DOHH2 (cell line): ENCODE results near the gene SERHL2.
"Not testable (repeated sequence)": the region's sequence is repeated elsewhere in the genome, so short reads cannot be mapped to it uniquely, and the experiment has no call there.

ENCODE experiments used
- H3F3A ChIP-seq: fragments of 200-600 bp; sonication (generic), shearing (Covaris generic); 2 replicates; pipeline ENCODE4 v1.6.0; 2016; ENCODE audit warnings: antibody characterized with exemption, mild to moderate bottlenecking; ENCODE audit not compliant: control insufficient read depth, insufficient read depth
- H3K27ac ChIP-seq: fragments of 200-600 bp; sonication (generic); 2 replicates; pipeline ENCODE4 v1.5.1; 2014; ENCODE audit warnings: low read depth, mild to moderate bottlenecking, low read length, moderate library complexity
- H3K27me3 ChIP-seq: fragments of 200-600 bp; sonication (generic); 2 replicates; pipeline ENCODE4 v1.6.1; 2014; ENCODE audit warnings: mild to moderate bottlenecking, low read length, mixed read lengths; ENCODE audit not compliant: control insufficient read depth
- H3K36me3 ChIP-seq: fragments of 200-600 bp; sonication (generic); 2 replicates; pipeline ENCODE4 v1.6.1; 2014; ENCODE audit warnings: mild to moderate bottlenecking, low read length, moderate library complexity, mixed read lengths; ENCODE audit not compliant: control insufficient read depth
- H3K4me1 ChIP-seq: fragments of 200-600 bp; sonication (generic); 2 replicates; pipeline ENCODE4 v1.6.1; 2014; ENCODE audit warnings: mild to moderate bottlenecking, low read length, mixed read lengths; ENCODE audit not compliant: control insufficient read depth
- H3K4me2 ChIP-seq: fragments of 200-600 bp; sonication (generic); 2 replicates; pipeline ENCODE4 v1.6.0; 2014; ENCODE audit warnings: mild to moderate bottlenecking, low read length, moderate library complexity
- H3K4me3 ChIP-seq: fragments of 200-600 bp; sonication (generic); 2 replicates; pipeline ENCODE4 v1.5.1; 2014; ENCODE audit warnings: mild to moderate bottlenecking, low read length, mixed read lengths
- H3K79me2 ChIP-seq: fragments of 200-600 bp; sonication (generic); 2 replicates; pipeline ENCODE4 v1.6.1; 2014; ENCODE audit warnings: mild to moderate bottlenecking, low read length, mixed read lengths; ENCODE audit not compliant: control insufficient read depth
- H3K9me2 ChIP-seq: fragments of 200-600 bp; sonication (generic); replicated peaks from 2 replicates; pipeline ENCODE4 v1.6.1; 2014; ENCODE audit warnings: mild to moderate bottlenecking, low read length, mixed read lengths; ENCODE audit not compliant: control insufficient read depth
- H3K9me3 ChIP-seq: fragments of 200-600 bp; sonication (generic); 2 replicates; pipeline ENCODE4 v1.6.1; 2014; ENCODE audit warnings: antibody characterized with exemption, low read length, mixed read lengths; ENCODE audit not compliant: control insufficient read depth, insufficient read depth
- H4K20me1 ChIP-seq: fragments of 200-600 bp; sonication (generic); 2 replicates; pipeline ENCODE4 v1.6.0; 2014; ENCODE audit warnings: low read depth, mild to moderate bottlenecking, antibody characterized with exemption, low read length, moderate library complexity; ENCODE audit not compliant: control insufficient read depth, insufficient read depth
- CTCF ChIP-seq: fragments of 200-600 bp; sonication (generic); IDR thresholded peaks from one replicate; pipeline ENCODE4 v1.5.1; 2014; ENCODE audit warnings: antibody characterized with exemption, mild to moderate bottlenecking, low read depth, low read length; ENCODE audit not compliant: poor library complexity, severe bottlenecking
- EZH2phosphoT487 ChIP-seq: fragments of 200-600 bp; sonication (generic); IDR thresholded peaks from 2 replicates; pipeline ENCODE4 v1.6.1; 2017; ENCODE audit warnings: borderline replicate concordance, mild to moderate bottlenecking, antibody characterized with exemption, low read length, moderate library complexity, mixed read lengths

Gene SERHL2

DNA sequence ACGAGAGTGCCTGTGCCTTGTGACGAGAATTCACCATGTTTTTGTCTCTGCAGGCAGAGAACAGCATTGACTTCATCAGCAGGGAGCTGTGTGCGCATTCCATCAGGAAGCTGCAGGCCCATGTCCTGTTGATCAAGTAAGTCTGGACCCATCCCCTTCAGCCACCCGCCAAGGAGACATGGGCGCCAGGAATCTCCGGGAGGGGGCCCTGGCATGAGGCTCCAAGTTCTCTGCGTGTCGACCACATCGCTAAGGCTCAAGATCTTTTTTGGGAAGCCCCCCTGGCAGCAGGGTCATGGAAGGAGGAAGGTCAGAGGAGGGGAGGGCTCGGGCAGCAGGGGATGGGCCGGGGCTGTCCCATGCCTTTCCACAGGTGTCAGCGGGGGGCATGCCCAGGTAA, 17.3 kb downstream of the SERHL2 start:
- not testable (repeated sequence) for H3K27ac ChIP-seq, H3K4me2 ChIP-seq, H3K9me2 ChIP-seq, H3K9me3 ChIP-seq, H3K27me3 ChIP-seq, H4K20me1 ChIP-seq, H3K79me2 ChIP-seq, H3K4me1 ChIP-seq, H3K4me3 ChIP-seq
- Histone ChIP-seq H3F3A (peaks cover 29% of the 10 kb centered on the region), H3K36me3 (peaks cover 16% of the 10 kb centered on the region)

DNA sequence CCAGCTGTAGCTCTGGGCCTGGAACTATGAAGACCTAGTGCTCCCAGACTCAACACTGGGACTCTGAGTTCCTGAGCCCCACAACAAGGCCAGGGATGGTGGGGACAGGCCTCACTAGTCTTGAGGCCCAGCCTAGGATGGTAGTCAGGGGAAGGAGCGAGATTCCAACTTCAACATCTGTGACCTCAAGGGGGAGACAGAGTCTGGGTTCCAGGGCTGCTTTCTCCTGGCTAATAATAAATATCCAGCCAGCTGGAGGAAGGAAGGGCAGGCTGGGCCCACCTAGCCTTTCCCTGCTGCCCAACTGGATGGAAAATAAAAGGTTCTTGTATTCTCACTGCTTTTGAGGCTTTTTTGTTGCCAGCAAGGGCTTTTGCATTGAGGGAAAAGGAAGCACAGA, 20.3 kb downstream of the SERHL2 start:
- H3K27ac ChIP-seq, H3K4me2 ChIP-seq, H3K27me3 ChIP-seq, H3K4me1 ChIP-seq, H3K9me3 ChIP-seq, H4K20me1 ChIP-seq, H3K4me3 ChIP-seq, H3K9me2 ChIP-seq: not testable (repeated sequence)
- peaks cover 15% of the 10 kb centered on the region for H3K79me2 ChIP-seq
- peaks cover 24% of the 10 kb centered on the region for H3F3A ChIP-seq
- H3K36me3 ChIP-seq: peaks cover 38% of the 10 kb centered on the region

- H3F3A ChIP-seq: peaks cover 19% of the 10 kb centered on the region
- not testable (repeated sequence) for H3K27ac ChIP-seq, H3K27me3 ChIP-seq, H3K4me2 ChIP-seq, H3K4me3 ChIP-seq, H3K9me2 ChIP-seq, H3K9me3 ChIP-seq, H4K20me1 ChIP-seq, H3K4me1 ChIP-seq
- H3K36me3 ChIP-seq: peaks cover 41% of the 10 kb centered on the region
- H3K79me2 ChIP-seq: peaks cover 18% of the 10 kb centered on the region
These were observed 20.7 kb downstream of the SERHL2 start for GRCh38 chr22:42574468-42574867.

- Histone ChIP-seq H3K36me3 (peaks cover 51% of the 10 kb centered on the region), H3K79me2 (peaks cover 32% of the 10 kb centered on the region), H3F3A (peaks cover 12% of the 10 kb centered on the region)
- not testable (repeated sequence) for H3K27me3 ChIP-seq, H3K9me3 ChIP-seq, H4K20me1 ChIP-seq, H3K4me2 ChIP-seq, H3K9me2 ChIP-seq, H3K4me3 ChIP-seq, H3K4me1 ChIP-seq, H3K27ac ChIP-seq
These were observed 22.3 kb downstream of the SERHL2 start for GRCh38 chr22:42575996-42576574.

DNA sequence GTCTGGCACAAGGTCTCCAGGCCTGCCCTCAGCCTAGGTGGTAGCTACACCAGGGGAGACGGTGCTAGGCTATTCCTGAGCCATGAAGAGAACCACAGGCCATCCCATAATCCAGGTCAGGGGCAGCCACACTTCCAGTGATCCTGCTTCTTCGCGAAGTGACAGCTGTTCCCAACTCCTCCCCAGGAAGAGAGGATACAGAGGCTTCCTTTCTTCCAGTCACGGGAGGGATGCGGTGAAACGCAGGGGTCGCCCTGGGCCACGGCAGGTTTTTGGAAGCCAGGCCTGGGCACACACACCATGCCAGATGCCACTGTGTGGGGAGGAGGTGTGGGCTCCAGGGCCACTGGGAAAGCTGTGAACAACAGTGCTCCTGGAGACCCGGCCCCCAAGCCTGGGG, 23.4 kb downstream of the SERHL2 start:
- not testable (repeated sequence) for H3K27ac ChIP-seq, H3K4me3 ChIP-seq, H3K9me2 ChIP-seq, H3F3A ChIP-seq, H3K4me2 ChIP-seq, H3K27me3 ChIP-seq, H4K20me1 ChIP-seq, H3K9me3 ChIP-seq, H3K4me1 ChIP-seq
- peaks cover 50% of the 10 kb centered on the region for H3K36me3 ChIP-seq
- H3K79me2 ChIP-seq: peaks cover 42% of the 10 kb centered on the region

- peaks cover 55% of the 10 kb centered on the region for H3K36me3 ChIP-seq
- peaks cover 9% of the 10 kb centered on the region for H3F3A ChIP-seq
- no peaks in the 10 kb centered on the region for H4K20me1 ChIP-seq
- H3K4me1 ChIP-seq: peaks cover 8% of the 10 kb centered on the region
- no peak for TF ChIP-seq EZH2phosphoT487
- TF ChIP-seq CTCF: no peak
- no peak overlapping the region for H3K4me2 ChIP-seq
- no peaks in the 10 kb centered on the region for H3K9me3 ChIP-seq
- peaks cover 48% of the 10 kb centered on the region for H3K79me2 ChIP-seq
- H3K27me3 ChIP-seq: no peaks in the 10 kb centered on the region
- H3K9me2 ChIP-seq: no peaks in the 10 kb centered on the region
- no peak overlapping the region for H3K4me3 ChIP-seq
- no peak overlapping the region for H3K27ac ChIP-seq
These were observed 24.0 kb downstream of the SERHL2 start for GRCh38 chr22:42577623-42578240.

- peaks cover 15% of the 10 kb centered on the region for H3F3A ChIP-seq
- not testable (repeated sequence) for H3K4me3 ChIP-seq, H3K9me3 ChIP-seq, H3K27ac ChIP-seq, H3K4me2 ChIP-seq, H3K9me2 ChIP-seq, H3K27me3 ChIP-seq, H4K20me1 ChIP-seq
- H3K36me3 ChIP-seq: peaks cover 65% of the 10 kb centered on the region
- peaks cover 20% of the 10 kb centered on the region for H3K4me1 ChIP-seq
- peaks cover 50% of the 10 kb centered on the region for H3K79me2 ChIP-seq
These were observed 26.3 kb downstream of the SERHL2 start for GRCh38 chr22:42580040-42580439.
